ENCODE results near the gene RRP15.
A peak's percentile ranks its signal among the peaks of the same experiment; 100 is the strongest.

Gene RRP15

DNA sequence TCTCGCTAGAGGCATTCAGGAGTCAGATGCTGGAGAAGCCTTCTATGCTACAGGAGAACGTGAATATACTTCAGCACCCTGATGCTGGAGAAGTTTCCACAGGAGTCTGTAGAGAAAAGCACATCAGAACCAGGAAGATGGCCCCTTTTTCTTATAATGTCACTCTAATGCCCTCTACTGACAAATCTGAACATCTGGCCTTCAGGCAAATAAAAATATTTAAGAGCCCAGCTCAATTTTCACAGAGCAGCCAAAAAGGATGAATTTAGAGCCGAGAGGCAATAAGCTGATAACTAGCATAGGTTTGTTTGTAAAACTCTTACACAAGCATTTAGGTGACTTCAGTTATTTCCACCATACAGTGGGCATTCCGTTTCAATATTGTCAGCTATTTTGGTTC is 3.8 kb upstream of the RRP15 start:
- DNase-seq = no peak
- Histone ChIP-seq H3K4me3 (ENCODE audit: low read depth, low read length) (no peak overlapping the region), H3K27me3 (replicated peaks) (no peaks in the 10 kb centered on the region), H3K27ac (no peak overlapping the region), H3K36me3 (replicated peaks) (no peaks in the 10 kb centered on the region)
- TF ChIP-seq, protein P1, sequence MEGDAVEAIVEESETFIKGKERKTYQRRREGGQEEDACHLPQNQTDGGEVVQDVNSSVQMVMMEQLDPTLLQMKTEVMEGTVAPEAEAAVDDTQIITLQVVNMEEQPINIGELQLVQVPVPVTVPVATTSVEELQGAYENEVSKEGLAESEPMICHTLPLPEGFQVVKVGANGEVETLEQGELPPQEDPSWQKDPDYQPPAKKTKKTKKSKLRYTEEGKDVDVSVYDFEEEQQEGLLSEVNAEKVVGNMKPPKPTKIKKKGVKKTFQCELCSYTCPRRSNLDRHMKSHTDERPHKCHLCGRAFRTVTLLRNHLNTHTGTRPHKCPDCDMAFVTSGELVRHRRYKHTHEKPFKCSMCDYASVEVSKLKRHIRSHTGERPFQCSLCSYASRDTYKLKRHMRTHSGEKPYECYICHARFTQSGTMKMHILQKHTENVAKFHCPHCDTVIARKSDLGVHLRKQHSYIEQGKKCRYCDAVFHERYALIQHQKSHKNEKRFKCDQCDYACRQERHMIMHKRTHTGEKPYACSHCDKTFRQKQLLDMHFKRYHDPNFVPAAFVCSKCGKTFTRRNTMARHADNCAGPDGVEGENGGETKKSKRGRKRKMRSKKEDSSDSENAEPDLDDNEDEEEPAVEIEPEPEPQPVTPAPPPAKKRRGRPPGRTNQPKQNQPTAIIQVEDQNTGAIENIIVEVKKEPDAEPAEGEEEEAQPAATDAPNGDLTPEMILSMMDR (IDR thresholded peaks at IDR 0.05; ENCODE audit: low read depth, low read length, missing control alignments) = no peak
- in situ Hi-C loops (cut with HindIII; ENCODE audit: low pct_ligation_motif_present, low sequenced_read_pairs) = no loop called here

DNA sequence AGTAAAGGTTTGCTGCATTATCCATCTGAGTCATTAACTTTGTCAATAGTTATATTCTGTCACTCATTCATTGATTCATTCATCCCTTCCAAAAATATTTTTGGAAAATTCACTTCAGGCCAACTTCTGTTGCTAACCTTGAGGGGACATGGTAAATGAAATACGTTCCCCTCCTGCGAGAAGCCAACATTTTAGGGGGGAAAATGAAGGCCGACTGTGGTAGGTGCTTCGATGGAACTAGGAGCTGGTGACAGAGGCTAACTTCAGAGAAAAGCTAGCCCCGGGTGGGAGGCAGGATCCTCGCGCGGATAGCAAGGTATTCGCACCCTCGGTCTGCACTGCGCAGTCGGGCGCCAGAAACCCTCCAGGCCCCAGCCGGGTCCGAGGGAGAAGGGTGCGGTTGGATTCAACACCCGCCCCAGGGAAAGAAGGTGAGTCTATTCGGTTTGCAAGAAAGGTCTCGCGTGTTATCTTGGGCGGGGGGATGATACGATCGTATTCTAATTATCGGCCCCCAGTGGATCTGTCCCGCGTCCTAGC is 646 bp upstream of the RRP15 start:
- peak overlapping the region; percentile 71 for H3K27ac ChIP-seq
- no peak for DNase-seq
- peak overlapping the region; percentile 98 for H3K4me3 ChIP-seq (ENCODE audit: low read depth, low read length)
- no peaks in the 10 kb centered on the region for H3K27me3 ChIP-seq (replicated peaks)
- in situ Hi-C loops (cut with HindIII; ENCODE audit: low pct_ligation_motif_present, low sequenced_read_pairs) = no loop called here
- TF ChIP-seq, protein P1 (IDR thresholded peaks at IDR 0.05; ENCODE audit: low read depth, low read length, missing control alignments) = no peak
- H3K36me3 ChIP-seq (replicated peaks) = no peaks in the 10 kb centered on the region

DNA sequence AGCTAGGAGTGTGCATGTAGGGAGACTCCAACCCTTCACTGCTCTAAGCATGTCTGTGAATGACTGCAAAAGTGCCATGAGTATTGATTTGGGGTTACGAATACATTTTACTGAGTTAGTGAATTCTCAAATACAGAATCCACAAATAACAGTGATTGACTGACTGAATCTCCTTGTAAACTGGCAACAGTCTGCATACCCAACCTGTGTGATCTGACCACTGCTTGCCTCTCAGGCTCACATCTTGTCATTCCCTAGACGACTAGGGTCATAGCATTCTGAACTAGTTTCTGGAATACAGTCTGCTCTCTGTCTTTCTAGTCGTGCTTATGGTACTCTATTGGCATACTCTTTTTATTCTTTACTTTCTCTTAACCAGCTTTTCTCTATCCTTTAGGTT is 7.4 kb downstream of the RRP15 start:
- H3K27ac ChIP-seq = no peak overlapping the region
- no peaks in the 10 kb centered on the region for H3K27me3 ChIP-seq (replicated peaks)
- no peak overlapping the region for H3K4me3 ChIP-seq (ENCODE audit: low read depth, low read length)
- no peaks in the 10 kb centered on the region for H3K36me3 ChIP-seq (replicated peaks)
- in situ Hi-C loops (cut with HindIII; ENCODE audit: low pct_ligation_motif_present, low sequenced_read_pairs) = no loop called here
- DNase-seq = no peak
- TF ChIP-seq, protein P1 (IDR thresholded peaks at IDR 0.05; ENCODE audit: low read depth, low read length, missing control alignments) = no peak

DNA sequence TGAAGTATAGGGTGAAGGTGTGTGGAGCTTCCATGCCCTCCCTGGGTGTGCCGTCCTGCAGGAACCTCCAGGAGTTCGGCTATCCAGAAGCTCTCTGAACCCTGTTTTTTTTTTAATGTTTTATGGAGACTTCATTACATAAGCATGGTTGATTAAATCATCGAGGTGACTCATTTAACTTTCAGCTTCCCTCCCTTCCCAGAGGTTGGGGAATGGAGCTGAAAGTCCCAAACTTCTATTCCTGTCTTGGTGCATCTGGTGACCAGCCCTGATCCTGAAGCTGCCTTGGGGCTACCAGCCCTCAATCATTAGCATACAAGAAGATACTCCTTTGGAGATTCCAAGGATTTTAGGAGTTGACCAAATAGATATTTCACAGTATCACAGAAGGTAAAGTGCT is 9.5 kb downstream of the RRP15 start:
- in situ Hi-C loops (cut with HindIII; ENCODE audit: low pct_ligation_motif_present, low sequenced_read_pairs) = no loop called here

DNA sequence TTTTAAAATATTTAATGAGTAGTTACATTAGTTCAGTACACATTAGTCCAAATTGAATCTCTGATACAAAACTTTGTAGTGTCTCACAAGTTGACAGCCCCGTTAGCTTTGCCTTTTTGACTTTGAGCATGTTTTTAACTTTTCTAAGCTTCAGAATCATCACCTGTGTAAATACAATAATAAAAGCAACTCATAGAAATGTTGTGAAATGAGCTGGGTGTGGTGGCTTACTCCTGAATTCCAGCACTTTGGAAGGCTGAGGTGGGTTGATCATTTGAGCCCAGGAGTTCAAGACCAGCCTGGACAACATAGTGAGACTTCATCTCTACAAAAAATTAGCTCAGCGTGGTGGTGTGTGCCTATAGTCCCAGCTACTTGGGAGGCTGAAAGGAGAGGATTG is 11.1 kb downstream of the RRP15 start:
- Histone ChIP-seq H3K4me3 (ENCODE audit: low read depth, low read length) (no peak overlapping the region), H3K27me3 (replicated peaks) (no peaks in the 10 kb centered on the region), H3K36me3 (replicated peaks) (no peaks in the 10 kb centered on the region), H3K27ac (no peak overlapping the region)
- DNase-seq = no peak
- TF ChIP-seq, protein P1 (IDR thresholded peaks at IDR 0.05; ENCODE audit: low read depth, low read length, missing control alignments) = no peak
- in situ Hi-C loops (cut with HindIII; ENCODE audit: low pct_ligation_motif_present, low sequenced_read_pairs) = no loop called here

More for the DNA sequence above, 9.5 kb downstream of the RRP15 start:
- no peak for DNase-seq
- no peak overlapping the region for H3K27ac ChIP-seq
- TF ChIP-seq, protein P1 (IDR thresholded peaks at IDR 0.05; ENCODE audit: low read depth, low read length, missing control alignments) = no peak
- H3K4me3 ChIP-seq (ENCODE audit: low read depth, low read length) = no peak overlapping the region
- H3K36me3 ChIP-seq (replicated peaks) = no peaks in the 10 kb centered on the region
- no peaks in the 10 kb centered on the region for H3K27me3 ChIP-seq (replicated peaks)

DNA sequence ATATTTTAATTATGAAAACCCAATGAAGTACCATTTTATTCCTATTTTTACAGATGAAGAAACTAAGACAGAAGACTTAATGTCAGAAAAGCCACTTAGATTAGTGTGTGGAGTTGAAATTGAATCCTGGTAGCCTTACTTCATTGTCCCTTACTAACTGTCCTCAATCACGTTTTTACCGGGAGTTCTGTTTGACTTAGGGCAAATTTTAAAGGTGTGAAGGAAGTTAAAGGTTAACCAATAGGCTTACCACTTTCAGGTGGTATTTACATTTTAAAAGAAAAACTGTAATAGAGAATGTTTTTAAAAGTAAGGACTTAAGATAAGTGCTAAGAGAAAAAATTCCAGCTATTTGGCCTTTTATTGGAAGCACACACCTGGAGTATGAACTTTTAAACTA is 12.4 kb downstream of the RRP15 start:
- TF ChIP-seq, protein P1 (IDR thresholded peaks at IDR 0.05; ENCODE audit: low read depth, low read length, missing control alignments) = no peak

More for the DNA sequence above, 12.4 kb downstream of the RRP15 start:
- DNase-seq = no peak
- Histone ChIP-seq H3K4me3 (ENCODE audit: low read depth, low read length) (no peak overlapping the region), H3K36me3 (replicated peaks) (no peaks in the 10 kb centered on the region), H3K27me3 (replicated peaks) (no peaks in the 10 kb centered on the region), H3K27ac (no peak overlapping the region)
- in situ Hi-C loops (cut with HindIII; ENCODE audit: low pct_ligation_motif_present, low sequenced_read_pairs) = no loop called here
